Right lung (tissue), 5 donors: ENCODE data around the gene RALBP1. TPM values are rescaled to one million over a fixed set of nuclear protein-coding genes. Genes with fewer than 3 reads are reported as not detected.

Source experiments
- DNase-seq, 2 donors: peaks; one replicate each; pipeline ENCODE4 v3.0.0-alpha.2; 2013
- polyA plus RNA-seq, 5 donors: library from polyadenylated mRNA; unstranded; fragments of 120-200 nt; gene quantifications; one replicate each; pipeline versions ENCODE4 v1.2.1 to v1.2.3, GENCODE V29; 2013; ENCODE audit warnings: inconsistent platforms in 1 of 5, low replicate concordance in 1 of 5; ENCODE audit not compliant: insufficient read length in 5 of 5, insufficient read depth in 1 of 5

Gene RALBP1
- polyA plus RNA-seq, 5 donors, result 42.8 to 58.4 (median 46.5) TPM

DNA sequence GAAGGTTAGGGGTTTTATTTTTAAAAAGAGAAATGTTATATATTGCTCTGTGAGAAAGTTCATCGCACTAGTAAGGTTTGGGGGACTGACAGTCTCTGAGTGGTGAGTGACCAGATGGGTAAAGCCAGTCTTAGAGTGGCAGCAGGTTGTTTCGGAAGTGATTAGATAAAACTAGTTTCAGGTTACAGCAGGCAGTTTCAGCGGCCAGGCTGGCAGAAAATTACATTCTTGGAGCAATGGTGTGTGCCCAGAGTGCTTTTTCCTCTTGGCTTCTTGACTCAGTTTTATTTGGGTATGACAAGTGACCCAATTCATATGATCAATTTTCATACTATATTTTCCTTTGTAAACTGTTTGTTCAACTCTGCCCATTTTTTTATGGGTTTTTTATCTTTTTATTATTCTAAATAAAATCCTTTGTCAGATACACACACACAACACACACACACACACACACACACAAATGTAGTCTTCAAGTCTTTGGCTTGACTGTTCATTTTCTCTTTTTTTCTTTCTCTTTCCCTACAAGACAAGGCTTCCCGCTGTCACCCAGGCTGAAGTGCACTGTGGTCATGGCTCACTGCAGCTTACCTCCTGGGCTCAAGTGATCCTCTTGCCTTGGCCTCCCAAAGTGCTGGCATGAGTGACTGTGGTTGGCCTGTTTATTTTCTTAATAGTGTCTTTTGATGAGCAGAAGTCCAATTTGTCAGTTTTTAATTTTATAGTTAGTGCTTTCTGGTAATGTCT, 30.9 kb downstream of the RALBP1 start:
- DNase-seq, result no peak

DNA sequence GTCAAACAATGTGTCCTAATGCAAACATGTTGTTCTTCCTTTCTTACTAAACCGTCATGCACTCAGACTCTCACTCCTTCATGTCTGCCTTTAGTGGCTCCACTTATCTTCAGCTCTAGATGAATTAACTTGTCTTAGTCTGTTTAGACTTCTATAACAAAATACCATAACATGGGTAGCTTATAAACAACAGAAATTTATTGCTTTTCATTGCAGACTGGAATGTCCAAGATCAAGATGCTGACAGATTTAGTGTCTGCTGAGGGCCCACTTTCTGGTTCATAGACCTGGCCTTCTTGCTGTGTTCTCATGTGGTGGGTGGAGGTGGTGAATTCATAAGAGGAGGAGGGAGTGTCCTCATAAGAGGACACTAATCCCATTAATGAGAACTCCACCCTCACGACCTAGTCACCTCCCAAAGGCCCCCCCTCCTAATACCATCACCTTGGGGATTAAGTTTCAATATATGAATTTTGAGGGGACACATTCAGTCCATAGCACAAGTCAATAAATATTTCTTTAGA, 32.3 kb downstream of the RALBP1 start:
- no peak for DNase-seq

DNA sequence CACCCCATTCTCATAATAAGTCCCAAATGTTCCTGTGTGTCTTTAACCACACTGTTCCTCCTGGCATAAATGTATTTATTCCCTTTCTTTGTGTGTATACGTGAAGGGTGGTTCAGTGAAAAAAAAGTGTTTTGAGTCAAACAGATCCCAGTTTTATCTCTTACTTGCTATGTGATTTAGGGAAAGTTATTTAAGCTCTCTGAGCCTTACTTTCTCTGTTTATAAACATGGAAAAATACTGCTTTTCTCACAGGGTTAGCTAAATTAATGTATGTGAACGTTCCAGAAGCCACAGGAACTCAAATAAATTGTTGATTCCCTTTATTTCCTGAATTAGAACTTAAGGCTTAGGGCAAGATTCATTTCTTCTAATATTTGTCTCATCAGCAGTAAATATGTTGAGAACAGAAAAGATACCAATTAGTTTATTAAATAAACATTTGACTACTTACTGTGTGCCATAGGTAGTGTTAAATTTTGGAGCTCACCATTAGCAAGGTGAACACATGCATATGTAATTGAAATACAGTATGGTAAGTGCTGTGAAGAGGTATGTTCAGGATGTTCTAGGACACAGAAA, 33.2 kb downstream of the RALBP1 start:
- DNase-seq, result no peak

DNA sequence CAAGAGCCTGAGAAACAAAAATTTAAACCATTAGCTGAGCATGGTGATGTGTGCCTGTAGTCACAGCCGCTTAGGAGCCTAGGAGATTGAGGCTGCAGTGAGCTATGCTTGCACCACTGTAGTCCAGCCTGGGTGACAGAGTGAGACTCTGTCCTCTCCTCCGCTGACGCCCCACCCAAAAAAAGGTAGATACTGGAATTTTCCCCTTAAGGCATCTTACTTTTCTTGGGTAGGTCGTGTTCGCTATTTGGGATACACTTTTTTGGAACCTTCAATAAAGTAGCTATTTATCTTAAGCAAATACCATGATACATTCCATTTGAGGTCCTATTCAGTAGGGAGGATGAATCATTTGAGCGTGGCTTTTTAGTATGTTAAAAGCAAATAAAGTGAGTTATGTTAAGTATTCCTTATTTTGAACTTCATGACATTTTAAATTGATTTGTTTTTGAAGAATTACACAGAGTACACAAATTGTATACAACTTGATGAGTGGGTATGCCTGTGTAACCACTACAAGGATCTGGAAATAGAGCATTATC, 38.7 kb downstream of the RALBP1 start:
- DNase-seq, result no peak

DNA sequence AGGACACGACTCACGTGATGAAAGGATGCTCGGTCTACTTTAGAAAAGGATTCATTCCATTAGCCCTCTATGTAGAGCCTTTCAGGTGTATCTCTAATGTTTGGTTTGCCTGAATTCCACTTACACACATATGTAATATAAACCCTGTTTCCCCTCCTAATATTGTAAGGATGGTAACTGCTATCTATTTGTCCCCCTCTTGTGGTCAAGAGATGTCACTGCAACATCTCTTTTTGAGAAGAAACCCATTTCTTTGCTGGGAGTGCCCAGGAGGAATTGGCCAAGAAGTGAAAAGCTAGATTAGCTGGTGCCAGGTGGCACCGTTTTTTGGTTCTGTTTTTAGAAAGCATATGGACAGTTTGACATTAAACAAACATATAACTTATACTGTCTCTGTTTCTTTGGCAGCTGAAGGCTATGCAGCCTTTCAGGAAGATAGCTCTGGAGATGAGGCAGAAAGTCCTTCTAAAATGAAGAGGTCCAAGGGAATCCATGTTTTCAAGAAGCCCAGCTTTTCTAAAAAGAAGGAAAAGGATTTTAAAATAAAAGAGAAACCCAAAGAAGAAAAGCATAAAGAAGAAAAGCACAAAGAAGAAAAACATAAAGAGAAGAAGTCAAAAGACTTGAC, 41.2 kb downstream of the RALBP1 start:
- peak; percentile 28 to 29 for DNase-seq

DNA sequence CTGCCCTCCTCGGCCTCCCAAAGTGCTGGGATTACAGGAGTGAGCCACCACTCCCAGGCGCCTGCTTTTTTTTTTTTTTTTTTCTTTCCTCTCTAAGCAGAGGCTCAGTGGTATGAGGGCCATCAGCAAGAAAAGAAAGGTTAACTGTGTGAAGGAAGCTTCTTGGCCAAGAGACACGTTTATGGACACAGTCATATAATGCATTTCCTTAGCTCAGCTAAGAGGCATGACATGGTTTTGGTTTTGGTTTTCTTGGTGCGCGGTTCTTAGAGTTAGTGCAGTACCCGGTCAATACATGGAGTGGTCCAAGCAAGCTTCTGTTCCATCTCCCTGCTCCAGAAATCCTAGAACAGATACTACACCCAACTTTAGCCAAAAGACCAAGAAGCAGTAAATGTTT, 42.6 kb downstream of the RALBP1 start:
- DNase-seq, result no peak

DNA sequence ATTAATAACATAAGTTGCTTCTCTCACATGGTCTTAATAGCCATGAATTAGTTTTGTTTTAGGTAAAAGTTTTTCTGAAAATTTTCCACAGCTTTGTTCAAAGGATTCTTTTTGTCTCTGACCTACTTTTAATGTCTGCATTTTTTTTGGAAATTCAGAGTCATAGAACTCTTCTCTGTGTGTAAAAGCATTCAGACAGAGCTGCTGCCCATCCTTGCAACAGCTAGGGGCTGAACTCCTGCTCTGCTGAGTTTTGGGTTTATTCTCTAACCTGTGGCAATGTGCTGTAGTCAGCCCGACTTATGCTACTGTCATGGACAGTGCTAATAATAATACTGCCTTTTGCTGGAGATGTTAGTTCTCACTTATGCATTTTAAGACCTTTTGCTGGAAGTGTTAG, 44.1 kb downstream of the RALBP1 start:
- DNase-seq, result no peak

DNA sequence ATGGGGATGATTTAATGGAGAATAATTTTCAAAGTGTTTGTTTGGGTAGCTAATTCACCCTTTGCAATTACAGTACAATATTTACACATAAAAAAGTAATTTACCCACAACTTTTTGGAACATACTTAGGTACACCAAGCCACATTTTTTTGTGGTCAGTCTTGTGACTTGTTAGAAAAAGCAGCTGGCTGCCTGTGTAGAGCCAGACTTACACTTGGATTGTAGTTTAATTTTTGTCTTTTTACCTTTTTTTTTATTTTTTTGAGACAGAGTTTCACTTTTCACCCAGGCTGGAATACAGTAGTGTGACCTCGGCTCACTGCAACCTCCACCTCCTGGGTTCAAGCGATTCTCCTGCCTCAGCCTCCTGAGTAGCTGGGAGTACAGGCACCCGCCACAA, 45.4 kb downstream of the RALBP1 start:
- DNase-seq, result no peak

DNA sequence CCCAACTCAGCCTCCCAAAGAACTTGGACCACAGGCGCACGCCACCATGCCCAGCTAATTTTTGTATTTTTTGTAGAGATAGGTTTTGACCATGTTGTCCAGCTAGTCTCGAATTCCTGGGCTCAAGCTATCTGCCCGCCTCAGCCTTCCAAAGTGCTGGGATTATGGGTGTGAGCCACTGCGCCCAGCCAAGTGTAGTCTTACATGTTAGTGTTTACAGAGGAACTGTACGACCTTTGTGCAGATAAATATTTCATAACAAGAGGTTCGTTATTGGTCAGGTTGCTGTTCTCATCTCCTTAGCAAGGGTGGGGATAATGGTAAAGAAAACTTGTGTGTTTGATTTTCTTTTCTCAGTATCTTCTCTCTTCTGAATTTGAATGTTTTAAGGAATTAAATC, 46.5 kb downstream of the RALBP1 start:
- no peak for DNase-seq

DNA sequence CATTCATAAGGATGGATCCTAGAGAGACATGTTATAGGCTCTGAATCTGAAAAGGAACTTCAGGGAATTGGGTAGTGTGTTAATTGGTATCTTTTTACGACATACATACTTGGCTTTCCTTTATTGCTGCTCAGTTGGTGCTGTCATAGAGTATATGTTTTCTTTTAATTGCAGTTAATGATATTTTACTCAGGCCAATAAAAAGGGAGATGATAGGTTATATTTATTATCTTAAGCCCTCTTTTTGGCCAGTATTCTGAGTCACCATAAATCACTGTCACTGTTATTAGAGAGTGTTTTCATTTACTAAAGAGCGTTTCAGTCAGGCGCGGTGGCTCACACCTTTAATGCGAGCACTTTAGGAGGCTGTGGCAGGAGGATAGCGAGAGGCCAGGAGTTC, 47.6 kb downstream of the RALBP1 start:
- no peak for DNase-seq

DNA sequence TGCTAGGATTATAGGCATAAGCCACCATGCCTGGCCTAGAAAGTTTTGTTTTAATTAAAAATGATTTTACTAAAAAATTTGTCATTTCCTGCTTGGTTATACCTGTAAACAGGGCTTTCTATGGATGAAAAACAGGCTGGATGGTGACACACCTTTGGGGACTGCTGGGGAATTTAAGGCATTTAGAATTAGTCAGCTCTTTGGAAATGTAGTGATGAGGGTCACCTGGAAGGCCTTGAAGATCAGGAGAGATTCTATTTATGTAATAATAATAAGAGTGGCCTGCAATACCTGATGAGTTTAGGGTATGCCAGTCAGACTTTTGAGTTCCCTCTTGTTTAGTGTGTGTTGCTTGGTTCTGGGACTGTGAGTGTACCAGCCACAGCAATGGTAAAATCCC, 51.1 kb downstream of the RALBP1 start:
- no peak for DNase-seq

DNA sequence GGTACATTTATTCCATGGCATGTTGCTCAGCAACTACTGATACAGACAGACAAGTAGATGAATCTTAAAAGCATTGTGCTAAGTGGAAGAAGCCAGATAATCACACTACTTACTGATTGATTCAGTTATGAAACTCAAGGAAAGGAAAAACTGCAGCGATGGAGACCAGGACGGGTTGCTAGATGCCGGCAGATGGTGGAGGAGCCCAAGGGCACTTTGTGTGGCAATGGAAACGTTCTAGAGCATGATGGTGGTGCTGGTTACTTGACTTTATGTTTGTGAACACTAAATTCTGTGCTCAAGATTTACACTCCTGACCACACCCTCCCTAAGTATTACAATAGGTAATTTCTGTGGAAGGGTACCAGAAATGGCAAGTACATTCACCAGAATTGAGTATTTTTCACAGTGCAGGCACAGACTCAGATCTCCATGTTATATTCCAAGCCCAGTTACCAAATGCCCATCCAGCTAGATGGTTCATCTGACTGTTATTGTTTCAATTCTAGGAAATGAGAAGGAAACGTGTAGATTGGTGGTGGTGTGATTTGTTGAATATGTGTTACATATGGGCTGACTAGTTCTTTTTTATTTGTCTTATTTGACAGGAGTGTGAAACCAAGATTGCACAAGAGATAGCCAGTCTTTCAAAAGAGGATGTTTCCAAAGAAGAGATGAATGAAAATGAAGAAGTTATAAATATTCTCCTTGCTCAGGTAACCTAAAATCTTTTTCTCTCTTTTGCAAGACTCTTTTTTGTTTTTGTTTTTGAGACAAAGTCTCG, 55.1 kb downstream of the RALBP1 start:
- DNase-seq, result no peak

DNA sequence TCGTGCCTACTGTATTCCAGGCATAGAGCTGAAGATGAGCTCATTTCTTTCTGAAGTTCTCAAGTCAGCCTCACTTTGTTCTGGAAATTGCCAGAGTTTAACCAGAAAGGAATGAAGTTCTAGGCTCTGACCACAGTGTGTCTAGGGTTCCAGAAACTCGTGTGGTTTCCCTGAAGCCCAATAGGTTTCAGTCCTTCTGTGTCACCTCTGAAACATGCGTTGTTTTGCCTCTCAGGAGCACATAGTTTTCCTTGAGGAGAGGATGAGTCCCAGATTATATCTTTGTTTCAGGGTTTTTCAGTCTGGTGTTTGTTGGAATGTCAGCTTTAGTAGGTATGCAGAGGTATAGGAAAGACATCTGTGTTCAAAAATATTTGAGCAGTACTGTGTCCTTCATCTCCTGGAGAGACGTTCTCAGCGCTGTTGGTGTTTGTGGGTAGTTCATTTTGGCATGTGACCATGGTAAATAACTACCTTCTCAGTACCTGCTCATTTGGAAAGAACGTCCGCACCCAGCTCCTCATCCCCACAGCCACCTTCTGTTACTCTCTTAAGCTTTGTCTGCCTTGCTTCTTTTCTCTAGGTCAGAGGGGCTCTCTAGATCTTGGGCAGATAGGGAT, 56.6 kb downstream of the RALBP1 start:
- no peak for DNase-seq

DNA sequence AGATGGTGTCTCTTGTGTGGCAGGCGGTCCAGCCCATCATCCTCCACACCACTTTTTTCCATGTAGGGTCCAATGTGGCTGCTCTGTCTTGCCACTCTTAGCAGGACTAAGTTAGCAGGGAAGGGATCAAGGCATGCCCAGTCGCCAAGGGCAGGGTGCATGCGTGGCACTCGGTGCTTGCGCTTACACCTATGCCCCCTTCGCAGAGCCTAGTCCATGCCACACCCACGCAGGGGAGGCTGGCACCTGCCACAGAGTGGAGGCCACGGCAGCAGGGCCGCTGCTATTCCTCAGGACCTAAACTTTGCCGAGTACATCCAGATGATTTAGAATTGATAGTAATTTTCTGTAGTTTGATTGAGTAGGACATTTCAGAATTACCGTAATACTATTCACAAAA, 59.5 kb downstream of the RALBP1 start:
- DNase-seq, result no peak

DNA sequence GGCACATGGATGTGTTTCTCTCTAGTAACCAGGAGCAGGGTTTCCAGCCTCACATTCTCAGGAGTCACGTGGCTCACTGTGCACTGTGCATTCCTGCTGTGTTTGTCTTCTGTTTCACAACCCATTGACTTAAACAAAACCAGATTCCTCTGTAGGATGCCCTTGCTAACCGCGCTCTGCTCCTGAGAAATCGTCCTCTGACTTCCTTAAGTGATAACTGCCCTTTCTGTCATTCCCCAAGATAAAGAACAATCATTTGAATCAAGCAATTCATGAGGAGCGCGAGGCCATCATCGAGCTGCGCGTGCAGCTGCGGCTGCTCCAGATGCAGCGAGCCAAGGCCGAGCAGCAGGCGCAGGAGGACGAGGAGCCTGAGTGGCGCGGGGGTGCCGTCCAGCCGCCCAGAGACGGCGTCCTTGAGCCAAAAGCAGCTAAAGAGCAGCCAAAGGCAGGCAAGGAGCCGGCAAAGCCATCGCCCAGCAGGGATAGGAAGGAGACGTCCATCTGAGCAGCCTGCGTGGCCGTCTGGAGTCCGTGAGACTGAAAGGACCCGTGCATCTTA, 60.2 kb downstream of the RALBP1 start:
- DNase-seq, result peak; percentile 31 to 42

DNA sequence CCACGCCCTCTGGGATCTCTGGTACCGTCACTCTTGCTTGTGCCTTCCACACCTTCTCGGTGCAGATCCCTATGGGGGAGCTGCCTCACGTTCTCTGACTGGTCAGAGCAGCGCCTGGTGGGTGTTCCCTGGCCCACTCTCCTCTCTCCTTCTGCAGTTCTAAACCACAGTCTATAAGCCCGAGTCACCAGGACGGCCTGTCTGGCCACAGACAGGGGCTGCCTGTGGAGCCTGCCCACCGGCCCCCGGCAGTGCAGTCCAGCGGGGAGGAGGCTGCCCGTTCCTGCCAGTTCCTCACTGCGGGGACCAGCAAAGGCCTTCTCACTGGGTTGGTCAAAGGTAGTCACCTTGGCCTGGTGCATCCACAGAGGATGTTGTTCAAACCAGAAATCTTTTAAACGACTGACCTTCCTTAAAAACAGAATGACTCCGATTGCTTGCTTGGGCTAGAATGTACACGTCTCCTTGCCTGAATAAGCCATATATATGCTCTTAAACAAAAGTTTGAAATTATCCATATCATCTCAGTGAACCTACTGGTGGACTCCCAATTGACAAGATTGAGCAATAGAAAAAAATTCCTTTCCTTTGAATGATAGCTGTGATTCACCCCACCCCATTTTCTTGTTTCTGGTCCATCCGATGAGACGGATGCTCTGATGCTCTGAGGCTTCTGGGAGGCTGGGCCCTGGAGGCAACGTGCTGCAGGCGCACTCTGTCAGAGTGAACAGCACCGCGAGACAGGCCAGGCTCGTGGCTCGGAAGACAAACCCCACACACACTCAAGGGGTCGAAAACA, 61.2 kb downstream of the RALBP1 start:
- DNase-seq, result no peak

DNA sequence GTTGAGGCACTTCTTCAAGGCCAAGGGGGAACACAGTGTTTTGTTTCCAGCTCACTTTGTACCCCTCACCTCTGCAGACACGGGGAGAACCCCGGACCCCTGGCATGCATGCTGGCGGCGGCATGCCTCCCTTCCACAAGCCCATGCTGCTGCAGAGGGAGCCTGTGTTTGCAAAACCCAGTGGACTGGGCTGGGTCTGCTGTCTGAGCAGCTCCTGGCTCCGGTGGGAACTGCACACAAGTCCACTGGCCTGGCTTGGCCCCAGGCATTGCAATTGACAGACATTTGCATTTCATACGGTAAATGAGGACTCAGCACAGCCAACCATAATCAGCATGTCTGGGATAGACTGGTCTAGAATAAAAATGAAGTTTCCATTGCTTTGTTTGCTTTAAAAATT, 62.4 kb downstream of the RALBP1 start:
- DNase-seq, result no peak

DNA sequence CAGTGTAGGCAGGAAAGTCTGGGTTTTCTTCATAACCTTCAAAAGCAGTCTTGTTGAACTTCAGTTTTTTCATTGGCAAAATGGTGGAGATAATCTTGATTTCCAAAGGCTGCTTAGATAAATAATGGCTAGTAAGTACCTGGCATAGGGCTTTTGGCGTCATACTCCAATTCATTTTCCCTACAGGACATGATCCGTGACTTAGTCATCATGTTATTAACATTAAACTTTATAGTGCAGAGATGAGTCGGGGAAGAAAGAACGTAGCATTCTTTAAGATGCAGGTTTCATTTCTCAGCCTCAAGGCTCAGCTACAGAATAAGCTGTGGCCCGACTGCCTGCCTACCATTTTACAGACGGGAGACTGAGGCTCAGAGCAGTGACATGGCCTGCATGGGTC, 64.0 kb downstream of the RALBP1 start:
- DNase-seq, result no peak

DNA sequence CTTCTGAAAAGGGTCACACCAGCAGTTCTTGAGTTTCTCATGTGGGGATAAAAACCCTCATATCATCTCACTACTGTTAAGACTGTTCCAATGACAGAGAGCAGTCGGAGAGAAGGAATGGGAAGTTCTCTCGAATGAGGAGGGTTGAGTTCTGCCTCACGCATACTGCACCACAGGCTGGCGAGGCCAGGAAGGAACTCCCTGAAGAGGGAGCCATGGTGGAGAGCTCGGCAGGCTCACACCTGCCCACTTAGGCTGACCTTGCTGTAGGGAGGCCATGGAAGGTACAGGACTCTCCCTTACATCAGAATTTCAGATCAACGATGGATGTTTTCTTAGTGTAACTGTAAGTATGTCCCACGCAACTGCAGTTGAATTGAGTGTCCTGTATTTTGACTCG, 64.6 kb downstream of the RALBP1 start:
- no peak for DNase-seq

DNA sequence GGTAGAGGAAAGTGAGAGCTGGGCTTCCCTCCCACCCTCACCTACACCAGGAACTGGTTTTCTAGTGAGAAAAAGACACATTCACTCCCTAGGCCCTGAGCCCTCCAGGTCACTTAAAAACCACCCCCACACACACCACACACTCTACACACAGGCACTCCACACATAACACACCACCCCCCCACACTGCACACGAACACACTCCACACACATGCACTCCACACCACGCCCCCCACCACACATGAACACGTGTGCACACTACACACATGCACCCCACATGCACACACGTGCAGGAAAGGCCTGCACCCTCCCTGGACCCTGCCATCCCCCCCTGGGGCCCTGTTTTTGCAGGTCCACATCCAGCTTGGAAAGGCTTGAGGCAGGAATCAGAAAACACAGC, 67.6 kb downstream of the RALBP1 start:
- DNase-seq, result no peak
